ENCODE results near the gene MYMK. TPM values are rescaled to one million over a fixed set of nuclear protein-coding genes. Genes with fewer than 3 reads are reported as not detected.

Gene MYMK
- total RNA-seq, 1 experiment from 2014 or later, result not detected

GRCh38 chr9:133470988-133471387 lies 53.8 kb downstream of the MYMK start:
- no TSS peak for BruUV-seq (replicated peaks)
- TF ChIP-seq CTCF (IDR thresholded peaks at IDR 0.05; ENCODE audit: unreplicated experiment), result no peak
- intact Hi-C loops (cut with micrococcal nuclease; ENCODE audit: unreplicated experiment), result no loop called here
- Mint-ChIP-seq H3K36me3 (ENCODE audit: insufficient read depth, unreplicated experiment) (peaks cover 42% of the 10 kb centered on the region), H3K4me3 (ENCODE audit: low read depth, unreplicated experiment) (no peak overlapping the region), H3K9me3 (ENCODE audit: low read depth, unreplicated experiment) (no peaks in the 10 kb centered on the region), H3K27ac (ENCODE audit: unreplicated experiment) (peak overlapping the region; percentile 67), H3K4me1 (ENCODE audit: low read depth, unreplicated experiment) (no peaks in the 10 kb centered on the region), H3K27me3 (ENCODE audit: unreplicated experiment) (no peaks in the 10 kb centered on the region)
- CTCF ChIA-PET, result interaction anchor here (0.7 kb wide), 1 partner anchor 17 kb away, joined by 5 read pairs; no protein-coding TSS in a partner anchor
- no peak for DNase-seq

GRCh38 chr9:133470427-133470924 lies 54.3 kb downstream of the MYMK start:
- Mint-ChIP-seq H3K4me3 (ENCODE audit: low read depth, unreplicated experiment) (no peak overlapping the region), H3K27me3 (ENCODE audit: unreplicated experiment) (no peaks in the 10 kb centered on the region), H3K27ac (ENCODE audit: unreplicated experiment) (peak overlapping the region; percentile 67), H3K36me3 (ENCODE audit: insufficient read depth, unreplicated experiment) (peaks cover 42% of the 10 kb centered on the region), H3K9me3 (ENCODE audit: low read depth, unreplicated experiment) (no peaks in the 10 kb centered on the region), H3K4me1 (ENCODE audit: low read depth, unreplicated experiment) (no peaks in the 10 kb centered on the region)
- intact Hi-C loops (cut with micrococcal nuclease; ENCODE audit: unreplicated experiment), result no loop called here
- DNase-seq, result no peak
- BruUV-seq (replicated peaks), result no TSS peak
- CTCF ChIA-PET, result no interaction called here
- TF ChIP-seq CTCF (IDR thresholded peaks at IDR 0.05; ENCODE audit: unreplicated experiment), result no peak

- H3K36me3 Mint-ChIP-seq (ENCODE audit: insufficient read depth, unreplicated experiment), result peaks cover 45% of the 10 kb centered on the region
- H3K4me1 Mint-ChIP-seq (ENCODE audit: low read depth, unreplicated experiment), result no peaks in the 10 kb centered on the region
- DNase-seq, result no peak
- no peak overlapping the region for H3K4me3 Mint-ChIP-seq (ENCODE audit: low read depth, unreplicated experiment)
- no peaks in the 10 kb centered on the region for H3K27me3 Mint-ChIP-seq (ENCODE audit: unreplicated experiment)
- H3K9me3 Mint-ChIP-seq (ENCODE audit: low read depth, unreplicated experiment), result no peaks in the 10 kb centered on the region
- BruUV-seq (replicated peaks), result no TSS peak
- intact Hi-C loops (cut with micrococcal nuclease; ENCODE audit: unreplicated experiment), result no loop called here
- no peak for TF ChIP-seq CTCF (IDR thresholded peaks at IDR 0.05; ENCODE audit: unreplicated experiment)
- no peak overlapping the region for H3K27ac Mint-ChIP-seq (ENCODE audit: unreplicated experiment)
- CTCF ChIA-PET, result interaction anchor here (0.6 kb wide), 1 partner anchor 10 kb away, joined by 3 read pairs; no protein-coding TSS in a partner anchor
Observed at GRCh38 chr9:133468777-133469421, 55.9 kb downstream of the MYMK start.

DNA sequence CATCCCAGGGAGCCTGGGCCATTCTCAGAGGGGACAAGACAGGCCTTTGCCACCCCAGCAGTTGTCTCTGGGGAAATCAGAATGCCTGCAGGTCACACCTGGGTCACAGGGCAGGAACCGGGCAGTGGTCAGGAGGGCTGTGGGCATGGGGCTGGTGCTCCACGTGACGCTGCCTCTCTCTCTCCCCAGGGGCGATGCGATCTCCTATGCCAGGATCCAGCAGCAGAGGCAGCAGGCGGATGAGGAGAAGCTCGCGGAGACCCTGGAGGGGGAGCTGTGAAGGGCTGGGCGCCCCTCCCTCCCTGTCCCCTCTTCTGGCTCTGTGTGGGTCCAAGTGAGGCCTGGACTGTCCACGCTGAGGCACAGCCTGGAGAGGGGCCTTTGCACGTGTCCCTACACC lies 56.4 kb downstream of the MYMK start:
- Mint-ChIP-seq H3K36me3 (ENCODE audit: insufficient read depth, unreplicated experiment) (peaks cover 46% of the 10 kb centered on the region), H3K27me3 (ENCODE audit: unreplicated experiment) (no peaks in the 10 kb centered on the region), H3K4me1 (ENCODE audit: low read depth, unreplicated experiment) (no peaks in the 10 kb centered on the region), H3K4me3 (ENCODE audit: low read depth, unreplicated experiment) (no peak overlapping the region), H3K27ac (ENCODE audit: unreplicated experiment) (no peak overlapping the region), H3K9me3 (ENCODE audit: low read depth, unreplicated experiment) (no peaks in the 10 kb centered on the region)
- no peak for DNase-seq
- no peak for TF ChIP-seq CTCF (IDR thresholded peaks at IDR 0.05; ENCODE audit: unreplicated experiment)
- no TSS peak for BruUV-seq (replicated peaks)
- CTCF ChIA-PET, result interaction anchor here (0.6 kb wide), 1 partner anchor 9 kb away, joined by 3 read pairs; no protein-coding TSS in a partner anchor
- intact Hi-C loops (cut with micrococcal nuclease; ENCODE audit: unreplicated experiment), result no loop called here

All from Calu3 (cell line).